Cardiac muscle cell (in vitro differentiated cells and primary cell): ENCODE results near the gene FADS1. TPM values are rescaled to one million over a fixed set of nuclear protein-coding genes. Genes with fewer than 3 reads are reported as not detected.

Experiments used
- DNase-seq, 2 donors: peaks; one replicate each; pipeline versions ENCODE4 v3.0.0 to v3.0.0-alpha.2; 2010 to 2017; ENCODE audit warnings: low read depth in 1 of 2, low spot score in 1 of 2
- H3K27ac ChIP-seq: fragments of 200-600 bp; sonication (generic); 2 replicates; pipeline ENCODE4 v1.5.1; 2016
- H3K27me3 ChIP-seq: fragments of 200-600 bp; sonication (generic); 2 replicates; pipeline ENCODE4 v1.6.0; 2016; ENCODE audit warnings: control low read depth
- H3K36me3 ChIP-seq: fragments of 200-600 bp; sonication (generic); 2 replicates; pipeline ENCODE4 v1.5.1; 2016; ENCODE audit warnings: control low read depth
- H3K4me1 ChIP-seq: fragments of 200-600 bp; sonication (generic); 2 replicates; pipeline ENCODE4 v1.8.1; 2017; ENCODE audit warnings: low read depth, mild to moderate bottlenecking, mixed run types
- H3K4me3 ChIP-seq: fragments of 200-600 bp; sonication (generic); 2 replicates; pipeline ENCODE4 v1.5.1; 2016; ENCODE audit warnings: mild to moderate bottlenecking
- H3K9me3 ChIP-seq: fragments of 200-600 bp; sonication (generic); 2 replicates; pipeline ENCODE4 v1.5.1; 2017; ENCODE audit warnings: low read depth, mild to moderate bottlenecking, control low read depth
- polyA plus RNA-seq: library from polyadenylated mRNA; unstranded; fragments of >200 nt; fragmentation: Nextera tagmentation; extraction: Ambion mirVana; gene quantifications from 2 replicates; pipeline ENCODE4 v1.2.1, GENCODE V29; 2016
- total RNA-seq: library from RNA; depleted of rRNA; stranded (reverse); fragments of >200 nt; gene quantifications from 2 replicates; pipeline ENCODE4 v1.2.3, GENCODE V29; 2016
- TF ChIP-seq, protein P1 (sequence below): IDR thresholded peaks from 2 replicates; pipeline ENCODE4 v1.5.1; 2012; ENCODE audit warnings: low read depth, mild to moderate bottlenecking, low read length

Gene FADS1
- total and polyA plus RNA-seq, 2 experiments from 2014 or later = 114 to 249 TPM

GRCh38 chr11:61842528-61842820, 25.7 kb upstream of the FADS1 start:
- Histone ChIP-seq H3K4me1 (no peaks in the 10 kb centered on the region), H3K9me3 (no peaks in the 10 kb centered on the region), H3K36me3 (peaks cover 44% of the 10 kb centered on the region), H3K4me3 (no peak overlapping the region), H3K27ac (peak overlapping the region; percentile 23), H3K27me3 (no peaks in the 10 kb centered on the region)
- DNase-seq = no peak
- TF ChIP-seq, protein P1, sequence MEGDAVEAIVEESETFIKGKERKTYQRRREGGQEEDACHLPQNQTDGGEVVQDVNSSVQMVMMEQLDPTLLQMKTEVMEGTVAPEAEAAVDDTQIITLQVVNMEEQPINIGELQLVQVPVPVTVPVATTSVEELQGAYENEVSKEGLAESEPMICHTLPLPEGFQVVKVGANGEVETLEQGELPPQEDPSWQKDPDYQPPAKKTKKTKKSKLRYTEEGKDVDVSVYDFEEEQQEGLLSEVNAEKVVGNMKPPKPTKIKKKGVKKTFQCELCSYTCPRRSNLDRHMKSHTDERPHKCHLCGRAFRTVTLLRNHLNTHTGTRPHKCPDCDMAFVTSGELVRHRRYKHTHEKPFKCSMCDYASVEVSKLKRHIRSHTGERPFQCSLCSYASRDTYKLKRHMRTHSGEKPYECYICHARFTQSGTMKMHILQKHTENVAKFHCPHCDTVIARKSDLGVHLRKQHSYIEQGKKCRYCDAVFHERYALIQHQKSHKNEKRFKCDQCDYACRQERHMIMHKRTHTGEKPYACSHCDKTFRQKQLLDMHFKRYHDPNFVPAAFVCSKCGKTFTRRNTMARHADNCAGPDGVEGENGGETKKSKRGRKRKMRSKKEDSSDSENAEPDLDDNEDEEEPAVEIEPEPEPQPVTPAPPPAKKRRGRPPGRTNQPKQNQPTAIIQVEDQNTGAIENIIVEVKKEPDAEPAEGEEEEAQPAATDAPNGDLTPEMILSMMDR = no peak

DNA sequence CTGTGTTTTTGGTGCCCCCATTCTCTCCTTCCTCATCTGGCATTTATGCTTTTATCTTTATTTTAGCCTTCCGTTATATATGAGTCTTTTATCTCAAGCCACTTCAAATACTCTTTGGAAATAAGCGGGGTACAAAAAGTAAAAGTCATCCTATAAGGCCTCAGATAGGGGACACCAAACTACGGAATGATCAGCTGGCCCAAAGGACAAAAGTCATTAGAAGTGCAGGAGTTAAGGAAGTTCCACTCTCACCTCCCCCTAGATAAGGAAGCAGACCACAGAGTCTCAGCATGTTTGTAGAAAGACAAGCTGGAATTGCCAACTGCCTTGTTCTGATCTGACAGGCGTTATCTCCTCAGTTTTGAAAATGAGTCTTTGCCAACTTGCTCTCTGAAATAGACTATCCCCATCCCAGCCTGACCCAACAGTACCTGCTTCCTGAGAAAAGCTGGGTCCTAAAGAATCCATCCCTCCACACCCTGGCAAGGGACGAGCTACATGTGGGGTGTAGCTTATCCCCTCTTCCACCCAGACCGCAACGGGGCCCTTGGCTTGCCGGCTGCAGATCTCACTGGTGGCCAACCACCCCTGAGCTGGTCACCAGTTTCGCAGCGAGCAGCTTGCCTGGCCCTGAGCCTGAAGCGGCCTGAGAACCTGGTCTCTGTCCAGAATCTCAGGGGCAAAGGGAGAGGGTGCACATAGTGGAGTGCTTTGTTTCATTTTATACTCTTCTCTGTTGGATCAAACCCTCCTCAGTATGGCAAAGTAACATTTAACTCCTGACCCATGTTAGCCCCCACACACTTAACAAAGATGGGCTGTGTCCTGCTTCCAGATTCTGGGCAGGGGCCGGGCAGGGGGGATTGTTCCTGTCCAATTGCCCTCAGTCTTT, 25.1 kb upstream of the FADS1 start:
- no peaks in the 10 kb centered on the region for H3K27me3 ChIP-seq
- peaks cover 44% of the 10 kb centered on the region for H3K36me3 ChIP-seq
- H3K4me1 ChIP-seq = no peaks in the 10 kb centered on the region

DNA sequence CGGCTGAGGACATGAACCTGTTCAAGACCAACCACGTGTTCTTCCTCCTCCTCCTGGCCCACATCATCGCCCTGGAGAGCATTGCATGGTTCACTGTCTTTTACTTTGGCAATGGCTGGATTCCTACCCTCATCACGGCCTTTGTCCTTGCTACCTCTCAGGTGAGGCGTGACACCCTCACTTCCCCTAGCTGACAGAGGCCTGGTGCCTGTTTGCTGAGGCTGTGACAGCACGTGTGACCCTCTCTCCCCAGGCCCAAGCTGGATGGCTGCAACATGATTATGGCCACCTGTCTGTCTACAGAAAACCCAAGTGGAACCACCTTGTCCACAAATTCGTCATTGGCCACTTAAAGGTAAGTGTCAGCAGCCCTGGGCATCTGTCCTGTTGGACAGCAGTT, 23.6 kb upstream of the FADS1 start:
- Histone ChIP-seq H3K4me3 (no peak overlapping the region), H3K36me3 (peaks cover 44% of the 10 kb centered on the region)
- TF ChIP-seq, protein P1 = no peak

More for the DNA sequence above, 25.1 kb upstream of the FADS1 start:
- Histone ChIP-seq H3K9me3 (no peaks in the 10 kb centered on the region), H3K27ac (peak overlapping the region; percentile 23), H3K4me3 (no peak overlapping the region)
- no peak for DNase-seq
- TF ChIP-seq, protein P1 = no peak

DNA sequence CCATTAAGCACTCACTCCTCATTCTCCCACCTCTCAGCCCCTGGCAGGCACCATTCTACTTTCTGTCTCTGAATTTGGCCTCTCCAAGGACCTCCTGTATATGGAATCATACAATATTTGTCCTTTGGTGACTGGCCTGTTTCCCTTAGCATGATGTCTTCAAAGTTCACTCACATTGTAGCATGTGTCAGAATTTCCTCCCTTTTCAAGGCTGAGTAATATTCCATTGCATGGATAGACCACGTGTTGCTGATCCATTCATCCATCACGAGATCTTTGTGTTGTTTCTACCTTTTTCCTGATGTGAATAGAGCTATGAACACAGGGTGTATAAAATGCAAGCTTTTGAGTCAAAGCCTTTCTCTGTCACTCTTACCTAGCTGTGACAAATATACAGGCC, 22.9 kb upstream of the FADS1 start:
- no peak overlapping the region for H3K4me3 ChIP-seq
- DNase-seq = no peak
- H3K36me3 ChIP-seq = peaks cover 44% of the 10 kb centered on the region
- no peaks in the 10 kb centered on the region for H3K27me3 ChIP-seq
- peaks cover 3% of the 10 kb centered on the region for H3K4me1 ChIP-seq
- H3K27ac ChIP-seq = no peak overlapping the region
- TF ChIP-seq, protein P1 = no peak
- H3K9me3 ChIP-seq = no peaks in the 10 kb centered on the region

More for the DNA sequence above, 23.6 kb upstream of the FADS1 start:
- H3K27ac ChIP-seq = no peak overlapping the region
- no peaks in the 10 kb centered on the region for H3K27me3 ChIP-seq
- no peaks in the 10 kb centered on the region for H3K9me3 ChIP-seq
- H3K4me1 ChIP-seq = no peaks in the 10 kb centered on the region
- DNase-seq = no peak

DNA sequence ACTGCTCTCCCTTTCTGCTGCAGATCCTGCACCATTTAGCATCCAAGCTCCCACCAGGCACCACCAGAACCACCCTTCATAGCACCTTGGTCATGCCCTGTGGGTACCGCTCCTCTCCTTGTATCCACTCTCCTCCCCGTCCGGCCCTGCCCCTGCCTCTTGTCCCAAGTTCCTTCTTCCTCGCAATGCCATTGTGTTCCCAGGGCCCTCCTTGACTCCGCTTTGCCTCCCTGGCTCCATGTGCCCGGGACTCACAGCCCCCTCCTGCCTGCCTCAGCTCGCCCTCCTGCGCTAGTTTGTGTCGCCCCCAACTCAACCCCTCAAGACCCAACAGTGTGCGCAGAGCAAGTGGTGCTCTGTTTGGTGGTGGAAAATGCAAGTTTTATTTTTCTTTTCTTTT, 22.1 kb upstream of the FADS1 start:
- no peak for DNase-seq
- peaks cover 7% of the 10 kb centered on the region for H3K4me1 ChIP-seq
- no peaks in the 10 kb centered on the region for H3K27me3 ChIP-seq
- peaks cover 39% of the 10 kb centered on the region for H3K36me3 ChIP-seq
- TF ChIP-seq, protein P1 = no peak
- no peaks in the 10 kb centered on the region for H3K9me3 ChIP-seq
- H3K27ac ChIP-seq = no peak overlapping the region
- no peak overlapping the region for H3K4me3 ChIP-seq
